Heart right ventricle (tissue), 16 donors: Measurements from ENCODE around the gene TUBA3C. TPM values are rescaled to one million over a fixed set of nuclear protein-coding genes. Genes with fewer than 3 reads are reported as not detected.

ENCODE experiments used
- ATAC-seq, 8 donors: fragments of 200-7000 bp; cut with Tn5 transposase; one replicate each; pipeline ENCODE4 v1.9.1; 2020; ENCODE audit warnings: mild to moderate bottlenecking in 8 of 8, moderate library complexity in 8 of 8, moderate number of reproducible peaks in 1 of 8
- DNase-seq, 2 donors: peaks; one replicate each; pipeline ENCODE4 v3.0.0-alpha.2; 2020
- H3K27ac ChIP-seq, 10 donors: fragments of 200-600 bp; sonication (generic) in 2 of 10; one replicate each; pipeline versions ENCODE4 v1.5.0 to v1.8.0; 2020 to 2022; ENCODE audit warnings: mild to moderate bottlenecking in 3 of 10
- H3K27me3 ChIP-seq, 7 donors: fragments of 200-600 bp; one replicate each; pipeline ENCODE4 v1.8.0; 2021 to 2022; ENCODE audit warnings: mild to moderate bottlenecking in 2 of 7
- H3K36me3 ChIP-seq, 9 donors: fragments of 200-600 bp; sonication (generic) in 1 of 9; one replicate each; pipeline versions ENCODE4 v1.5.0 to v1.8.0; 2020 to 2022; ENCODE audit warnings: mild to moderate bottlenecking in 2 of 9
- H3K4me1 ChIP-seq, 9 donors: fragments of 200-600 bp; sonication (generic) in 1 of 9; one replicate each; pipeline versions ENCODE4 v1.5.0 to v1.8.0; 2020 to 2022; ENCODE audit warnings: mild to moderate bottlenecking in 4 of 9
- H3K4me3 ChIP-seq, 10 donors: fragments of 200-600 bp; sonication (generic) in 2 of 10; one replicate each; pipeline versions ENCODE4 v1.5.0 to v1.8.0; 2020 to 2022; ENCODE audit warnings: mild to moderate bottlenecking in 7 of 10, moderate library complexity in 2 of 10
- H3K9me3 ChIP-seq, 11 donors: fragments of 200-600 bp in 10 of 11; sonication (generic) in 2 of 11; one replicate each; pipeline versions ENCODE4 v1.5.0 to v1.8.0; 2013 to 2022; ENCODE audit warnings: mild to moderate bottlenecking in 2 of 11, control low read depth in 1 of 11, moderate library complexity in 1 of 11
- WGBS, 2 donors: extraction: QIAGEN DNeasy Blood & Tissue Kit; methylation state at CpG; one replicate each; pipeline ENCODE4 v1.1.7; 2013; ENCODE audit warnings: inconsistent platforms in 1 of 2; 5-methylcytosine and 5-hydroxymethylcytosine counted together
- intact Hi-C, 10 donors: fragments of 100-400 bp; cut with DNase I; formaldehyde crosslinking; loops; one replicate each; pipeline versions ENCODE4 v1.11.1 to v1.14.2; 2022
- polyA plus RNA-seq, 2 donors: library from polyadenylated mRNA; stranded (reverse); fragments of 200-250 nt; gene quantifications; one replicate each; pipeline ENCODE4 v1.2.3, GENCODE V29; 2013
- total RNA-seq, 10 donors: library from RNA; stranded (reverse); fragmentation: NEBNext Ultra II Directional in 3 of 10; extraction: Animal tissue kit (Norgen Biotek cat#: 25700) in 3 of 10; gene quantifications; one replicate each; pipeline versions ENCODE4 v1.2.1 to v1.2.4, GENCODE V29; 2021 to 2023
- TF ChIP-seq, protein P1 (sequence below), 9 donors: fragments of 200-600 bp; sonication (generic) in 2 of 9; IDR thresholded peaks; one replicate each; pipeline versions ENCODE4 v1.5.0 to v1.8.0; 2021 to 2022; ENCODE audit warnings: antibody characterized with exemption in 9 of 9, mild to moderate bottlenecking in 5 of 9, moderate library complexity in 1 of 9
- donor health status: Arrhythmogenic right ventricular cardiomyopathy.
- donor health status: ischemic (EF 13 %, LVEDD 7.1; RV severe dilation, severe dysfunction).
- donor health status: healthy with polysubstance abuse.
- donor health status: DM: no; HTN: yes; CAD: no.
- donor health status: DM: no; HTN: no; CAD: no.
- donor health status: ischemic (EF 25% LVEDD 6.9; RV normal size, moderate dysfunction).
- donor health status: ischemic (EF 25% LVEDD 5.7; RV mildly dilated, moderate dysfunction).
- donor health status: healthy.
- donor health status: DM: yes; HTN: yes; CAD: no.
- donor health status: Ischemic cardiomyopathy.
- donor health status: ischemic (EF 35%, LVEDD 5.7; RV mildly dilated, moderate dysfunction).
- donor health status: nonischemic (EF 11% LVEDD 7.7; RV severe dilation, severe dysfunction).
- donor health status: DM: yes; HTN: yes; CAD: no.
- donor health status: PGD.
- donor health status: ischemic (EF 29% LVEDD 5.4; RV normal size, mild dysfunction).
- donor health status: nonischemic (EF 23%, LVEDD 6.1; RV moderate dilation, normal function).

The TUBA3C gene
- total and polyA plus RNA-seq, 12 donors: 0.06 to 0.20 TPM; not detected in 10

DNA sequence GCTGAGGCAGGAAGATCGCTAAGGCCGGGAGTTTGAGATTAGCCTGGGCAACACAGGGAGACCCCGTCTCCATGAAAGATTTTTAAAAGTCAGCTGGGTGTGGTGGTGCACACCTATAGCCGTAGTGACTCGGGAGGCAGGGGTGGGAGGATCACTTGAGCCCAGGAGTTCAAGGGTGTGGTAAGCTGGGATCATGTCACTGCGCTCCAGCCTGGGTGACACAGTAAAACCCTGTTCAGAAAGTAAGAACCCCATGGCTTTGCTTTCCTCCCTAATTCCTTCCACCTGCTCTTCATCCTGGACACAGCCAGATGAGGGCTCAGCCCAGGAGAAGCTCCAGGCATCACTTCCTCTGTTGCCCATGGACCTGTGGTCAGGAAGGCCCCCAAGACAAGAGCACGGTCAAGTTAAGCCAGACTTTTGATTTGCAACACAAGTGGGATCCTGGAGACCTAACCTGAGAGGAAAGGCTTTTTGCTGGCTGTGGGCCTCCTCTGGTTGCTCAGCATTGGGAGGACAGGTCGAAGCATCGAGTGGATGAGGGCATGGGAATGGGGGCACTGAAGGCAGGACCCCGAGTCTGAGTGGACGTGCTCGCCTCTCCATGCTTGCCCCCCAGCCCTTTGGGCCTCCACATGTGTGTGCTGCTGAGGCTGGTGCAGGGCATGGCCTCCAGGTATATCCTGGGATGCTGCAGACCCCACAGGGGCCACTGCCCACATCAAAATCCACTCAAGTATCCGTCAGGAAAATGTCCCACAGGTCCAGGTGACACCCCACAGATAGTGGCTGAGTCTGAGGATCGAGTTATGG is 25.4 kb downstream of the TUBA3C start:
- Histone ChIP-seq H3K27ac (no peak overlapping the region), H3K27me3 (no peaks in the 10 kb centered on the region), H3K36me3 (no peaks in the 10 kb centered on the region), H3K4me3 (no peak overlapping the region), H3K4me1 (peaks cover 0 to 4% (median 0%) of the 10 kb centered on the region in 9 donors), H3K9me3 (no peaks in the 10 kb centered on the region)
- ATAC-seq (no peak), DNase-seq (no peak)
- intact Hi-C loops: no loop called here
- WGBS, 2 donors: 69 to 74% methylated on average over 14 of the region's 14 CpGs
- TF ChIP-seq, protein P1, sequence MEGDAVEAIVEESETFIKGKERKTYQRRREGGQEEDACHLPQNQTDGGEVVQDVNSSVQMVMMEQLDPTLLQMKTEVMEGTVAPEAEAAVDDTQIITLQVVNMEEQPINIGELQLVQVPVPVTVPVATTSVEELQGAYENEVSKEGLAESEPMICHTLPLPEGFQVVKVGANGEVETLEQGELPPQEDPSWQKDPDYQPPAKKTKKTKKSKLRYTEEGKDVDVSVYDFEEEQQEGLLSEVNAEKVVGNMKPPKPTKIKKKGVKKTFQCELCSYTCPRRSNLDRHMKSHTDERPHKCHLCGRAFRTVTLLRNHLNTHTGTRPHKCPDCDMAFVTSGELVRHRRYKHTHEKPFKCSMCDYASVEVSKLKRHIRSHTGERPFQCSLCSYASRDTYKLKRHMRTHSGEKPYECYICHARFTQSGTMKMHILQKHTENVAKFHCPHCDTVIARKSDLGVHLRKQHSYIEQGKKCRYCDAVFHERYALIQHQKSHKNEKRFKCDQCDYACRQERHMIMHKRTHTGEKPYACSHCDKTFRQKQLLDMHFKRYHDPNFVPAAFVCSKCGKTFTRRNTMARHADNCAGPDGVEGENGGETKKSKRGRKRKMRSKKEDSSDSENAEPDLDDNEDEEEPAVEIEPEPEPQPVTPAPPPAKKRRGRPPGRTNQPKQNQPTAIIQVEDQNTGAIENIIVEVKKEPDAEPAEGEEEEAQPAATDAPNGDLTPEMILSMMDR (IDR thresholded peaks at IDR 0.05): no peak

DNA sequence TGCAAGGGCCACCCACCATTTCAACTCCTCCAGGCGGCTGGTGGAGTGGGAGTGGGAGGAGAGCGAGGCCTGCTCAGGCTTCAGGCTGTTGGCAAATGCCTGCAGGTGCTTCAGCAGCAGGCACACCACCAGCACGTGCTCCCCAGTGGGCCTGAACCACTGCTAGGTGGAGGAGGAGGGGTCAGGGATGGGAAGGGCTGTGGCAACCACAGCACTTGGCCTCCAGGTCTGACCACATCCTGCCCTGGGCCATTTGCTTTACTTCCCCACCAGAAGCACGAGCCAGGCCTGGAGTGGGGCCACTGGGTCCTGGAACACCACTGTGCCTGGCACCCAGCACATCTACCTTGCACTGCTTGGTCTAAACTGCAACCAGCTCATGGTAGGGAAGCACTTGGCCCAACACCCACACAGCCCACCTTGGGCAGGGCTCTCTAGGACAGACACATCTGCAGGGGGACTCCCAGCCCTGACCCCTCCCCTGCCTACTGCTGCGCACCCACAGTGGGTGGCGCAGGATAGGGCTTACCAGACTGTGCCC is 26.2 kb downstream of the TUBA3C start:
- intact Hi-C loops: no loop called here

DNA sequence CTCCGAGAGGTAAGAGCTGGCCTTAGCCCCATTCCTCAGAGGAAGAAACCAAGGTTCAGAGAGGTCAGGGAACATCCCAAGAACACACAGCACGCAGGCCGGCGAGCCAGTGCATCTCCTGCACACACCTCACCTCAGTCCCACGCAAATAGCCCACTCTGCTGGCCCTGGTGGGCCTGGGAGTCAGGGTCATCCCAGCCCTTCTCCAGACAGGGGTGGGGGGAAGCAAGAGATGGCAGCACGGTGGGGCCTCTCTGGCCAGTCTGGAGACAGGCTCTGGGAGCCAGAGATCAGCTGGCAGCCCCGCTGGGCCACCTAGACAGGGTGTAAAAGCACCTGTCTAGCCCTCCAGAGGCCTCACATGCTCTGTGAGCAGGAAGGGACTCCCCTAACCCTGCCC is 26.8 kb downstream of the TUBA3C start:
- Histone ChIP-seq H3K9me3 (peaks cover 0 to 2% (median 0%) of the 10 kb centered on the region in 11 donors), H3K27ac (no peak overlapping the region), H3K36me3 (no peaks in the 10 kb centered on the region), H3K4me3 (no peak overlapping the region), H3K27me3 (no peaks in the 10 kb centered on the region), H3K4me1 (peaks cover 0 to 16% (median 9%) of the 10 kb centered on the region in 9 donors)
- TF ChIP-seq, protein P1 (IDR thresholded peaks at IDR 0.05): no peak
- ATAC-seq (no peak), DNase-seq (no peak)
- intact Hi-C loops: no loop called here
- WGBS, 2 donors: 67 to 79% methylated on average over 7 of the region's 7 CpGs

More for the DNA sequence above, 26.2 kb downstream of the TUBA3C start:
- no peak for DNase-seq
- 62 to 69% methylated on average over 6 of the region's 6 CpGs for WGBS, 2 donors
- Histone ChIP-seq H3K9me3 (no peaks in the 10 kb centered on the region), H3K27me3 (no peaks in the 10 kb centered on the region), H3K4me1 (peaks cover 0 to 11% (median 5%) of the 10 kb centered on the region in 9 donors), H3K27ac (no peak overlapping the region), H3K36me3 (no peaks in the 10 kb centered on the region), H3K4me3 (no peak overlapping the region)
- TF ChIP-seq, protein P1 (IDR thresholded peaks at IDR 0.05): no peak
- ATAC-seq: no peak

DNA sequence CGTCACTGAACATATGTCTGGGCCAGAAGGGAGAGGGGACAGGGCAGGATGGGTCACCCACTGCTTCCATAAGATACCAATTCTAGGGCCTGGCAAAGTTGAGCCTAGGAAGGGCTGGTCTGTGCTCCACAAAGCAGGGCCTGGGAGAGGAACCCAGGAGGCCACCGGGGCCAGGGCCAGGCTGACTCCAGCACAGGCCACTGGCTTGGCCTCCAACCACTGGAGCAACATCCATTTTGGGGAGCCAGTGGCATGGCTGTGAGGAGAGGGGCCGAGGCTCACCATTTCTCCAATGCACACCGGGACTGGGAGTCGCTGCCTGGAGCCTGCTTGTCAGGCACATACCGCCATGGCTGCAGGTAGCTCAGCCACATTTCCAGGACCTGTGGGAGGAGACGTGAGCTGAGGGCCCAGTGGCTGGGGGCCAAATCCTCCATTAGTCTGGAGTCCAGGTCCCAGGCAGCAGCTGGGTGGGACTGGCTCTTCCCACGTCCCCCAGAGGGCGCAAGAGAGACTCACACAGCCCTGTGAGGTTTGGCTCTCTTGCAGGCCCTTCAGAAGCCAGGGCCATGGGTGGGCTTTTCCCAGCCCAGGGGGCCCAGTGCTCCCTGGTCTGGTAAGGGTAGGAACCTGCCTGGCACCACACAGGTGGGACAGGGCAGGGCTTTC is 27.7 kb downstream of the TUBA3C start:
- Histone ChIP-seq H3K27ac (no peak overlapping the region), H3K27me3 (no peaks in the 10 kb centered on the region), H3K4me1 (peaks cover 0 to 19% (median 9%) of the 10 kb centered on the region in 9 donors), H3K9me3 (peaks cover 0 to 10% (median 0%) of the 10 kb centered on the region in 11 donors), H3K36me3 (no peaks in the 10 kb centered on the region), H3K4me3 (no peak overlapping the region)
- ATAC-seq (no peak), DNase-seq (no peak)
- TF ChIP-seq, protein P1 (IDR thresholded peaks at IDR 0.05): peak in 4 of 9 donors; percentile 20 to 32 (median 26)
- intact Hi-C loops: no loop called here
- WGBS, 2 donors: 64 to 76% methylated on average over 8 to 9 of the region's 9 CpGs
